Measurements from ENCODE around the gene TSTD1.
"Not testable (repeated sequence)": the region's sequence is repeated elsewhere in the genome, so short reads cannot be mapped to it uniquely, and the experiment has no call there.

Gene TSTD1

GRCh38 chr1:161037661-161038522 lies 872 bp downstream of the TSTD1 start:
- DNase-seq (ENCODE audit: low read depth, low spot score) = no peak
- H3K4me1 ChIP-seq (ENCODE audit: control insufficient read depth, insufficient read depth, low read length) = no peaks in the 10 kb centered on the region; the same call in 1 of the 2 replicates
- H3K36me3 ChIP-seq (ENCODE audit: control insufficient read depth, insufficient read depth, low read length) = peaks cover 18% of the 10 kb centered on the region
- no peak overlapping the region for H3K27ac ChIP-seq (ENCODE audit: low read length)
- no peaks in the 10 kb centered on the region for H3K9me3 ChIP-seq (ENCODE audit: control insufficient read depth, insufficient read depth, low read length)
- peak overlapping the region; percentile 58 for H3K4me3 ChIP-seq (ENCODE audit: low read length)
- WGBS (ENCODE audit: insufficient coverage, insufficient read length) = no CpG with 5 or more reads among the region's 21 CpGs
- H3K27me3 ChIP-seq (ENCODE audit: control insufficient read depth, insufficient read depth, low read length) = no peaks in the 10 kb centered on the region

GRCh38 chr1:161033751-161034150 lies 5.0 kb downstream of the TSTD1 start:
- Histone ChIP-seq H3K27ac (ENCODE audit: low read length) (no peak overlapping the region), H3K27me3 (ENCODE audit: control insufficient read depth, insufficient read depth, low read length) (no peaks in the 10 kb centered on the region), H3K4me3 (ENCODE audit: low read length) (no peak overlapping the region), H3K4me1 (ENCODE audit: control insufficient read depth, insufficient read depth, low read length) (no peaks in the 10 kb centered on the region; the same call in 1 of the 2 replicates), H3K36me3 (ENCODE audit: control insufficient read depth, insufficient read depth, low read length) (no peaks in the 10 kb centered on the region; the same call in 1 of the 2 replicates), H3K9me3 (ENCODE audit: control insufficient read depth, insufficient read depth, low read length) (no peaks in the 10 kb centered on the region)
- WGBS (ENCODE audit: insufficient coverage, insufficient read length) = no CpG with 5 or more reads among the region's 3 CpGs
- DNase-seq (ENCODE audit: low read depth, low spot score) = no peak

GRCh38 chr1:161032409-161032808 lies 6.4 kb downstream of the TSTD1 start:
- no peaks in the 10 kb centered on the region for H3K27me3 ChIP-seq (ENCODE audit: control insufficient read depth, insufficient read depth, low read length)
- DNase-seq (ENCODE audit: low read depth, low spot score) = no peak
- H3K27ac ChIP-seq (ENCODE audit: low read length) = no peak overlapping the region
- no peak overlapping the region for H3K4me3 ChIP-seq (ENCODE audit: low read length)
- WGBS (ENCODE audit: insufficient coverage, insufficient read length) = no CpG with 5 or more reads among the region's 1 CpG
- no peaks in the 10 kb centered on the region; the same call in 1 of the 2 replicates for H3K36me3 ChIP-seq (ENCODE audit: control insufficient read depth, insufficient read depth, low read length)
- no peaks in the 10 kb centered on the region; the same call in 1 of the 2 replicates for H3K4me1 ChIP-seq (ENCODE audit: control insufficient read depth, insufficient read depth, low read length)
- no peaks in the 10 kb centered on the region for H3K9me3 ChIP-seq (ENCODE audit: control insufficient read depth, insufficient read depth, low read length)

GRCh38 chr1:161031874-161032273 lies 6.9 kb downstream of the TSTD1 start:
- H3K4me1 ChIP-seq (ENCODE audit: control insufficient read depth, insufficient read depth, low read length) = no peaks in the 10 kb centered on the region; the same call in 1 of the 2 replicates
- no peak for DNase-seq (ENCODE audit: low read depth, low spot score)
- H3K27ac ChIP-seq (ENCODE audit: low read length) = no peak overlapping the region
- no peak overlapping the region for H3K4me3 ChIP-seq (ENCODE audit: low read length)
- no CpG with 5 or more reads among the region's 2 CpGs for WGBS (ENCODE audit: insufficient coverage, insufficient read length)
- H3K27me3 ChIP-seq (ENCODE audit: control insufficient read depth, insufficient read depth, low read length) = no peaks in the 10 kb centered on the region
- no peaks in the 10 kb centered on the region for H3K36me3 ChIP-seq (ENCODE audit: control insufficient read depth, insufficient read depth, low read length)
- no peaks in the 10 kb centered on the region for H3K9me3 ChIP-seq (ENCODE audit: control insufficient read depth, insufficient read depth, low read length)

- not testable (repeated sequence) for H3K36me3 ChIP-seq (ENCODE audit: control insufficient read depth, insufficient read depth, low read length); H3K27me3 ChIP-seq (ENCODE audit: control insufficient read depth, insufficient read depth, low read length); H3K9me3 ChIP-seq (ENCODE audit: control insufficient read depth, insufficient read depth, low read length); H3K27ac ChIP-seq (ENCODE audit: low read length); H3K4me1 ChIP-seq (ENCODE audit: control insufficient read depth, insufficient read depth, low read length); DNase-seq (ENCODE audit: low read depth, low spot score); H3K4me3 ChIP-seq (ENCODE audit: low read length)
- WGBS (ENCODE audit: insufficient coverage, insufficient read length) = no CpG with 5 or more reads among the region's 32 CpGs
These were observed 9.3 kb downstream of the TSTD1 start for GRCh38 chr1:161029466-161029865.

GRCh38 chr1:161026954-161027353 lies 11.8 kb downstream of the TSTD1 start:
- not testable (repeated sequence) for H3K4me3 ChIP-seq (ENCODE audit: low read length); H3K27me3 ChIP-seq (ENCODE audit: control insufficient read depth, insufficient read depth, low read length); H3K9me3 ChIP-seq (ENCODE audit: control insufficient read depth, insufficient read depth, low read length); H3K4me1 ChIP-seq (ENCODE audit: control insufficient read depth, insufficient read depth, low read length); DNase-seq (ENCODE audit: low read depth, low spot score); H3K36me3 ChIP-seq (ENCODE audit: control insufficient read depth, insufficient read depth, low read length); H3K27ac ChIP-seq (ENCODE audit: low read length)
- no CpG with 5 or more reads among the region's 1 CpG for WGBS (ENCODE audit: insufficient coverage, insufficient read length)

- not testable (repeated sequence) for H3K9me3 ChIP-seq (ENCODE audit: control insufficient read depth, insufficient read depth, low read length); H3K4me3 ChIP-seq (ENCODE audit: low read length); H3K4me1 ChIP-seq (ENCODE audit: control insufficient read depth, insufficient read depth, low read length); H3K27me3 ChIP-seq (ENCODE audit: control insufficient read depth, insufficient read depth, low read length); H3K36me3 ChIP-seq (ENCODE audit: control insufficient read depth, insufficient read depth, low read length); DNase-seq (ENCODE audit: low read depth, low spot score); H3K27ac ChIP-seq (ENCODE audit: low read length)
- WGBS (ENCODE audit: insufficient coverage, insufficient read length) = no CpG with 5 or more reads among the region's 12 CpGs
These were observed 16.3 kb downstream of the TSTD1 start for GRCh38 chr1:161022432-161022831.

GRCh38 chr1:161021970-161022353 lies 16.8 kb downstream of the TSTD1 start:
- no peak for DNase-seq (ENCODE audit: low read depth, low spot score)
- WGBS (ENCODE audit: insufficient coverage, insufficient read length) = no CpG with 5 or more reads among the region's 2 CpGs
- Histone ChIP-seq H3K27ac (ENCODE audit: low read length) (no peak overlapping the region), H3K27me3 (ENCODE audit: control insufficient read depth, insufficient read depth, low read length) (no peaks in the 10 kb centered on the region), H3K4me3 (ENCODE audit: low read length) (no peak overlapping the region; the same call in 1 of the 2 replicates), H3K9me3 (ENCODE audit: control insufficient read depth, insufficient read depth, low read length) (no peaks in the 10 kb centered on the region), H3K4me1 (ENCODE audit: control insufficient read depth, insufficient read depth, low read length) (peaks cover 3% of the 10 kb centered on the region), H3K36me3 (ENCODE audit: control insufficient read depth, insufficient read depth, low read length) (no peaks in the 10 kb centered on the region)

GRCh38 chr1:161021165-161021969 lies 17.4 kb downstream of the TSTD1 start:
- Histone ChIP-seq H3K36me3 (ENCODE audit: control insufficient read depth, insufficient read depth, low read length) (no peaks in the 10 kb centered on the region), H3K4me1 (ENCODE audit: control insufficient read depth, insufficient read depth, low read length) (peaks cover 3% of the 10 kb centered on the region), H3K27ac (ENCODE audit: low read length) (no peak overlapping the region), H3K27me3 (ENCODE audit: control insufficient read depth, insufficient read depth, low read length) (no peaks in the 10 kb centered on the region), H3K9me3 (ENCODE audit: control insufficient read depth, insufficient read depth, low read length) (no peaks in the 10 kb centered on the region), H3K4me3 (ENCODE audit: low read length) (peak overlapping the region; percentile 74; the same call in 1 of the 2 replicates)
- DNase-seq (ENCODE audit: low read depth, low spot score) = peak; percentile 100
- no CpG with 5 or more reads among the region's 34 CpGs for WGBS (ENCODE audit: insufficient coverage, insufficient read length)

GRCh38 chr1:161020509-161021164 lies 18.1 kb downstream of the TSTD1 start, which contains the start of gene F11R:
Gene F11R (minus strand): TSS chr1:161021152. CDS start chr1:161021073, 79 bp downstream.
- H3K9me3 ChIP-seq (ENCODE audit: control insufficient read depth, insufficient read depth, low read length) = no peaks in the 10 kb centered on the region
- H3K4me3 ChIP-seq (ENCODE audit: low read length) = peak within 1 kb of the TSS; percentile 74
- no peaks in the 10 kb centered on the region for H3K27me3 ChIP-seq (ENCODE audit: control insufficient read depth, insufficient read depth, low read length)
- DNase-seq (ENCODE audit: low read depth, low spot score) = no peak
- no peaks in the 10 kb centered on the region for H3K36me3 ChIP-seq (ENCODE audit: control insufficient read depth, insufficient read depth, low read length)
- peaks cover 3% of the 10 kb centered on the region for H3K4me1 ChIP-seq (ENCODE audit: control insufficient read depth, insufficient read depth, low read length)
- no peak within 1 kb of the TSS for H3K27ac ChIP-seq (ENCODE audit: low read length)
- no CpG with 5 or more reads among the region's 36 CpGs for WGBS (ENCODE audit: insufficient coverage, insufficient read length)
